Measurements from ENCODE around the gene GARRE1. TPM values are rescaled to one million over a fixed set of nuclear protein-coding genes. Genes with fewer than 3 reads are reported as not detected.

The GARRE1 gene
- total and polyA plus RNA-seq, 2 donors (not counting 1 experiment from before 2014, with no cell fraction given) = 7.2 to 10.9 TPM

DNA sequence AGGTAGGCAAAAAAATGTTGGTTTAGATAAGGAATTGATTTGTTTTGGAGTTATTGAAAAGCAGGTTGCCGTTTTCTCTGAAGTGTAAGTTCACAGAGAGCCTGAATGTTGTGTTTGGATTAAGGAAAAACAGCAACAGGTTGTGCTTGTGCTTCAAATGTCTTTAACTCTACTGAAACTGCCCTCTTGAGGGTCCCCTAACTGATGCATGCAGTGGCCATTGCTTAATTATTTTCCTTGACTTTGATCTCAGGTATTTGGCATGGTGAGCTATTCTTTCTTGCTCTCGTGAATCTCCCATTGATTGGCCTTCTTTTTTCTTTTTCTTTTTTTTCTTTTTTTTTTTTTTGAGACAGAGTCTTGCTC is 3.2 kb downstream of the GARRE1 start:
- no peaks in the 10 kb centered on the region for H3K9me3 ChIP-seq (ENCODE audit: control insufficient read depth, insufficient read depth, low read depth, low read length)
- no peaks in the 10 kb centered on the region for H4K20me1 ChIP-seq (ENCODE audit: control insufficient read depth, extremely low read depth, insufficient read depth, low read length)
- no peak overlapping the region for H2AFZ ChIP-seq (ENCODE audit: low read length)
- TF ChIP-seq, protein P1, sequence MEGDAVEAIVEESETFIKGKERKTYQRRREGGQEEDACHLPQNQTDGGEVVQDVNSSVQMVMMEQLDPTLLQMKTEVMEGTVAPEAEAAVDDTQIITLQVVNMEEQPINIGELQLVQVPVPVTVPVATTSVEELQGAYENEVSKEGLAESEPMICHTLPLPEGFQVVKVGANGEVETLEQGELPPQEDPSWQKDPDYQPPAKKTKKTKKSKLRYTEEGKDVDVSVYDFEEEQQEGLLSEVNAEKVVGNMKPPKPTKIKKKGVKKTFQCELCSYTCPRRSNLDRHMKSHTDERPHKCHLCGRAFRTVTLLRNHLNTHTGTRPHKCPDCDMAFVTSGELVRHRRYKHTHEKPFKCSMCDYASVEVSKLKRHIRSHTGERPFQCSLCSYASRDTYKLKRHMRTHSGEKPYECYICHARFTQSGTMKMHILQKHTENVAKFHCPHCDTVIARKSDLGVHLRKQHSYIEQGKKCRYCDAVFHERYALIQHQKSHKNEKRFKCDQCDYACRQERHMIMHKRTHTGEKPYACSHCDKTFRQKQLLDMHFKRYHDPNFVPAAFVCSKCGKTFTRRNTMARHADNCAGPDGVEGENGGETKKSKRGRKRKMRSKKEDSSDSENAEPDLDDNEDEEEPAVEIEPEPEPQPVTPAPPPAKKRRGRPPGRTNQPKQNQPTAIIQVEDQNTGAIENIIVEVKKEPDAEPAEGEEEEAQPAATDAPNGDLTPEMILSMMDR (conservative IDR thresholded peaks at IDR 0.05 in 1 of 2, IDR thresholded peaks at IDR 0.05 in 1 of 2; ENCODE audit: low read depth in 1 of 2, low read length in 2 of 2) = no peak
- TF ChIP-seq EZH2 (IDR thresholded peaks at IDR 0.05; ENCODE audit: low read length, missing control alignments) = no peak
- H3K79me2 ChIP-seq (ENCODE audit: control insufficient read depth, insufficient read depth, low read length) = peaks cover 17% of the 10 kb centered on the region
- peaks cover 14% of the 10 kb centered on the region for H3K4me1 ChIP-seq (ENCODE audit: control insufficient read depth, extremely low read depth, insufficient read depth, low read length)
- no peak overlapping the region for H3K4me2 ChIP-seq (ENCODE audit: extremely low read depth, insufficient read depth, low read length)
- no peaks in the 10 kb centered on the region for H3K27me3 ChIP-seq (ENCODE audit: control insufficient read depth, insufficient read depth, low read length)
- no peak overlapping the region for H3K4me3 ChIP-seq (replicated peaks in 1 of 4; ENCODE audit: control extremely low read depth in 1 of 4, insufficient read depth in 1 of 4, low read depth in 3 of 4, low read length in 4 of 4)
- H3K27ac ChIP-seq (ENCODE audit: insufficient read depth, low read length) = no peak overlapping the region
- no peaks in the 10 kb centered on the region for H3K36me3 ChIP-seq (ENCODE audit: control insufficient read depth, insufficient read depth, low read length)
- DNase-seq (ENCODE audit: low read depth in 2 of 2) = no peak
- no peak overlapping the region for H3K9ac ChIP-seq (ENCODE audit: insufficient read depth, low read length)

GRCh38 chr19:34259367-34260095 is 5.2 kb downstream of the GARRE1 start:
- H3K9me3 ChIP-seq (ENCODE audit: control insufficient read depth, insufficient read depth, low read depth, low read length) = no peaks in the 10 kb centered on the region
- H3K4me3 ChIP-seq (replicated peaks in 1 of 4; ENCODE audit: control extremely low read depth in 1 of 4, insufficient read depth in 1 of 4, low read depth in 3 of 4, low read length in 4 of 4) = no peak overlapping the region
- H3K36me3 ChIP-seq (ENCODE audit: control insufficient read depth, insufficient read depth, low read length) = no peaks in the 10 kb centered on the region
- no peak overlapping the region for H2AFZ ChIP-seq (ENCODE audit: low read length)
- H3K9ac ChIP-seq (ENCODE audit: insufficient read depth, low read length) = no peak overlapping the region
- H3K27ac ChIP-seq (ENCODE audit: insufficient read depth, low read length) = no peak overlapping the region
- TF ChIP-seq EZH2 (IDR thresholded peaks at IDR 0.05; ENCODE audit: low read length, missing control alignments) = no peak
- TF ChIP-seq, protein P1 (conservative IDR thresholded peaks at IDR 0.05 in 1 of 2, IDR thresholded peaks at IDR 0.05 in 1 of 2; ENCODE audit: low read depth in 1 of 2, low read length in 2 of 2) = no peak
- peaks cover 23% of the 10 kb centered on the region for H3K79me2 ChIP-seq (ENCODE audit: control insufficient read depth, insufficient read depth, low read length)
- peaks cover 14% of the 10 kb centered on the region for H3K4me1 ChIP-seq (ENCODE audit: control insufficient read depth, extremely low read depth, insufficient read depth, low read length)
- no peaks in the 10 kb centered on the region for H3K27me3 ChIP-seq (ENCODE audit: control insufficient read depth, insufficient read depth, low read length)
- no peaks in the 10 kb centered on the region for H4K20me1 ChIP-seq (ENCODE audit: control insufficient read depth, extremely low read depth, insufficient read depth, low read length)
- DNase-seq (ENCODE audit: low read depth in 2 of 2) = peak in 1 of 2 donors; percentile 40
- no peak overlapping the region for H3K4me2 ChIP-seq (ENCODE audit: extremely low read depth, insufficient read depth, low read length)

- H3K27ac ChIP-seq (ENCODE audit: insufficient read depth, low read length) = no peak overlapping the region
- peak overlapping the region in 2 of 4 experiments; percentile 5 to 14 for H3K4me3 ChIP-seq (replicated peaks in 1 of 4; ENCODE audit: control extremely low read depth in 1 of 4, insufficient read depth in 1 of 4, low read depth in 3 of 4, low read length in 4 of 4)
- TF ChIP-seq, protein P1 (conservative IDR thresholded peaks at IDR 0.05 in 1 of 2, IDR thresholded peaks at IDR 0.05 in 1 of 2; ENCODE audit: low read depth in 1 of 2, low read length in 2 of 2) = no peak
- TF ChIP-seq EZH2 (IDR thresholded peaks at IDR 0.05; ENCODE audit: low read length, missing control alignments) = no peak
- no peaks in the 10 kb centered on the region for H3K27me3 ChIP-seq (ENCODE audit: control insufficient read depth, insufficient read depth, low read length)
- H3K36me3 ChIP-seq (ENCODE audit: control insufficient read depth, insufficient read depth, low read length) = no peaks in the 10 kb centered on the region
- no peak overlapping the region for H3K9ac ChIP-seq (ENCODE audit: insufficient read depth, low read length)
- H3K79me2 ChIP-seq (ENCODE audit: control insufficient read depth, insufficient read depth, low read length) = peaks cover 18% of the 10 kb centered on the region
- H3K4me1 ChIP-seq (ENCODE audit: control insufficient read depth, extremely low read depth, insufficient read depth, low read length) = peaks cover 11% of the 10 kb centered on the region
- H3K9me3 ChIP-seq (ENCODE audit: control insufficient read depth, insufficient read depth, low read depth, low read length) = no peaks in the 10 kb centered on the region
- no peaks in the 10 kb centered on the region for H4K20me1 ChIP-seq (ENCODE audit: control insufficient read depth, extremely low read depth, insufficient read depth, low read length)
- H3K4me2 ChIP-seq (ENCODE audit: extremely low read depth, insufficient read depth, low read length) = peak overlapping the region; percentile 88
- H2AFZ ChIP-seq (ENCODE audit: low read length) = no peak overlapping the region
- DNase-seq (ENCODE audit: low read depth in 2 of 2) = peak; percentile 36 to 74
Measured at GRCh38 chr19:34260771-34261173, 6.4 kb downstream of the GARRE1 start.

Measured in fibroblast of lung (primary cell).